ENCODE results near the gene SNX30.
A peak's percentile ranks its signal among the peaks of the same experiment; 100 is the strongest.

SNX30 gene

DNA sequence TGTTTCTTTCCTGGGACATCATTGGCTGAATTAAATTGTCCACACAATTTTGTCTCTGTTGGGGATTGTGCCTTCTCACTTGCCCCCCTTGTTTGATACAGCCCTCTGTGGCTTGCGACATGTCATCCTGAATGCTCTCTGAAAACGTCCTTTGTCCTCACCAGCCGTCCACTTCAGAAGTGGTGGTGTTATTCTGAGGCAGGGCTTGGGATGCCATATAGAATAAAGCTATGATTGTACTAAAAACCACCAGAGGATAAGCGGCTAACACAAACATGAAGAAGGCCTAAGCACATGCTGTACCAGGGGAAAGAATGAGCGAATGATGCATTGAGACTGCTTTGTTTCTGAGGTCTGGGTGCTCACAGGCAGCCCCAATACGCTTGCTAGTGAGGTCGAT is 3.5 kb upstream of the SNX30 start:
- H3K27me3 ChIP-seq (replicated peaks), result no peaks in the 10 kb centered on the region
- no peak for DNase-seq
- TF ChIP-seq, protein P1, sequence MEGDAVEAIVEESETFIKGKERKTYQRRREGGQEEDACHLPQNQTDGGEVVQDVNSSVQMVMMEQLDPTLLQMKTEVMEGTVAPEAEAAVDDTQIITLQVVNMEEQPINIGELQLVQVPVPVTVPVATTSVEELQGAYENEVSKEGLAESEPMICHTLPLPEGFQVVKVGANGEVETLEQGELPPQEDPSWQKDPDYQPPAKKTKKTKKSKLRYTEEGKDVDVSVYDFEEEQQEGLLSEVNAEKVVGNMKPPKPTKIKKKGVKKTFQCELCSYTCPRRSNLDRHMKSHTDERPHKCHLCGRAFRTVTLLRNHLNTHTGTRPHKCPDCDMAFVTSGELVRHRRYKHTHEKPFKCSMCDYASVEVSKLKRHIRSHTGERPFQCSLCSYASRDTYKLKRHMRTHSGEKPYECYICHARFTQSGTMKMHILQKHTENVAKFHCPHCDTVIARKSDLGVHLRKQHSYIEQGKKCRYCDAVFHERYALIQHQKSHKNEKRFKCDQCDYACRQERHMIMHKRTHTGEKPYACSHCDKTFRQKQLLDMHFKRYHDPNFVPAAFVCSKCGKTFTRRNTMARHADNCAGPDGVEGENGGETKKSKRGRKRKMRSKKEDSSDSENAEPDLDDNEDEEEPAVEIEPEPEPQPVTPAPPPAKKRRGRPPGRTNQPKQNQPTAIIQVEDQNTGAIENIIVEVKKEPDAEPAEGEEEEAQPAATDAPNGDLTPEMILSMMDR (IDR thresholded peaks at IDR 0.05; ENCODE audit: low read depth, low read length, missing control alignments), result no peak
- no peak overlapping the region for H3K27ac ChIP-seq
- in situ Hi-C loops (cut with HindIII; ENCODE audit: low pct_ligation_motif_present, low sequenced_read_pairs), result no loop called here
- no peaks in the 10 kb centered on the region for H3K36me3 ChIP-seq (replicated peaks)
- H3K4me3 ChIP-seq (ENCODE audit: low read depth, low read length), result no peak overlapping the region

- in situ Hi-C loops (cut with HindIII; ENCODE audit: low pct_ligation_motif_present, low sequenced_read_pairs), result no loop called here
- TF ChIP-seq, protein P1 (IDR thresholded peaks at IDR 0.05; ENCODE audit: low read depth, low read length, missing control alignments), result no peak
Measured at GRCh38 chr9:112750764-112751055, 150 bp downstream of the SNX30 start.

GRCh38 chr9:112751056-112751795 is 666 bp downstream of the SNX30 start:
- Histone ChIP-seq H3K27me3 (replicated peaks) (no peaks in the 10 kb centered on the region), H3K27ac (peak overlapping the region; percentile 5), H3K36me3 (replicated peaks) (no peaks in the 10 kb centered on the region), H3K4me3 (ENCODE audit: low read depth, low read length) (peak overlapping the region; percentile 77)
- peak; percentile 62 for DNase-seq
- TF ChIP-seq, protein P1 (IDR thresholded peaks at IDR 0.05; ENCODE audit: low read depth, low read length, missing control alignments), result no peak
- in situ Hi-C loops (cut with HindIII; ENCODE audit: low pct_ligation_motif_present, low sequenced_read_pairs), result no loop called here

More at GRCh38 chr9:112750764-112751055, 150 bp downstream of the SNX30 start:
- Histone ChIP-seq H3K4me3 (ENCODE audit: low read depth, low read length) (peak overlapping the region; percentile 77), H3K27ac (no peak overlapping the region), H3K27me3 (replicated peaks) (no peaks in the 10 kb centered on the region), H3K36me3 (replicated peaks) (no peaks in the 10 kb centered on the region)
- DNase-seq, result no peak

DNA sequence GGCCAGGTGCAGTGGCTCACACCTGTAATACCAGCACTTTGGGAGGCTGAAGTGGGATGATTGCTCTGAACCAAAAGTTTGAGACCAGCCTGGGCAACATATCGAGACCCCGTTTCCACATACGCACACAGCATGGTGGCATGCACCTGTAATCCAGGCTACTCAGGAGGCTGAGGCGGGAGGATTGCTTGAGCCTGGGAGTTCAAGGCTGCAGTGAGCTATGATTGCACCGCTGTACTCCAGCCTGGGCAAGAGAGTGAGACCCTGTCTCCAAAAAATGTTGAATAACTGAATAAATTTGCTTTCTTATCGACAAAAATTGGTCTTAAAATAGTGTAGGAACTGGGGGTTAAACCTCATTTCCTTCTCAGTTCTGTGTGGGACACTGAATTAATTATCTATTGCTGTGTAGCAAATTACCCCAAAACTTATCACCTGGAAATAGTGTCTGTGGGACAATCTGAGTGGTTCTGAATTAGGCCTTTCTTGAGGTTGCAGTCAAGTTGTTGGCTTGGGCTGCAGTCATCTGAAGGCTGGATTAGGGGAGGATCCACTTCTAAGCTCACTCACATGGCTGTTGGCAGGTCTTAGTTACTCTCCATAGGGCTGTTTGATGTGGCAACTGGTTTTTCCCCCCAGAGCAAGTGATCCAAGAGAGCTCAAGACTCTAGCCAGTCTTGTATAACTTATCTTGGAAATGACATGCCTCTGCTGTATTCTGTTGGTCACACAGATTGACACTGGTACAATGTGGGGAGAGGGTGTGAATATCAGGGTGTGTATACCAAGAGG is 2.0 kb downstream of the SNX30 start:
- in situ Hi-C loops (cut with HindIII; ENCODE audit: low pct_ligation_motif_present, low sequenced_read_pairs), result no loop called here
- Histone ChIP-seq H3K36me3 (replicated peaks) (no peaks in the 10 kb centered on the region), H3K27ac (no peak overlapping the region), H3K4me3 (ENCODE audit: low read depth, low read length) (no peak overlapping the region), H3K27me3 (replicated peaks) (no peaks in the 10 kb centered on the region)
- TF ChIP-seq, protein P1 (IDR thresholded peaks at IDR 0.05; ENCODE audit: low read depth, low read length, missing control alignments), result no peak
- DNase-seq, result no peak

DNA sequence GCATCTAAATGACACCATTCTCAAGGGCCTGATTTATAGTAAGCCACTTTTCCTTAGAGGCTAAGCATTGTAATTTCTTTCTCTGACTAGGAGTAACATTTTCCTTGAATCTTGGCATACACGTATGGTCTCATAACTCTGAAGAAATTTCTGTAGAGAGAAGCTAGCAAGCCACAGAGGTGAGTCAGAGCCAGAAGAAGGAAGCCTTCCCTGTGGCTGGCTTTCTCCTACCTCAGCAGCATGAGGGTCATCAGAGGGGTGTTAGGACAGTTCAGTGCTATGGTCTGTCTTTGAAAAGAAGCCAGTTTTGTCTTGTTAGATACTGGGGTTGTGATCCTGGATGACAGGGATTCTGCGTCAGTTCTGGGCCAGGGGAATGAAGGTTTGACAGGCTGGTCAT is 3.2 kb downstream of the SNX30 start:
- H3K4me3 ChIP-seq (ENCODE audit: low read depth, low read length), result no peak overlapping the region
- in situ Hi-C loops (cut with HindIII; ENCODE audit: low pct_ligation_motif_present, low sequenced_read_pairs), result no loop called here
- TF ChIP-seq, protein P1 (IDR thresholded peaks at IDR 0.05; ENCODE audit: low read depth, low read length, missing control alignments), result no peak

More for the DNA sequence above, 3.2 kb downstream of the SNX30 start:
- H3K36me3 ChIP-seq (replicated peaks), result no peaks in the 10 kb centered on the region
- no peaks in the 10 kb centered on the region for H3K27me3 ChIP-seq (replicated peaks)
- H3K27ac ChIP-seq, result peak overlapping the region; percentile 16
- DNase-seq, result peak; percentile 84

Measured in brain microvascular endothelial cell (primary cell).